ENCODE results near the gene ADGRE3.
A peak's percentile ranks its signal among the peaks of the same experiment; 100 is the strongest.

Gene ADGRE3

GRCh38 chr19:14674764-14675163, at the start of gene ADGRE3:
ADGRE3 (minus strand) TSS chr19:14674844; CDS start chr19:14674770, 74 bp downstream.
- no peak for DNase-seq

DNA sequence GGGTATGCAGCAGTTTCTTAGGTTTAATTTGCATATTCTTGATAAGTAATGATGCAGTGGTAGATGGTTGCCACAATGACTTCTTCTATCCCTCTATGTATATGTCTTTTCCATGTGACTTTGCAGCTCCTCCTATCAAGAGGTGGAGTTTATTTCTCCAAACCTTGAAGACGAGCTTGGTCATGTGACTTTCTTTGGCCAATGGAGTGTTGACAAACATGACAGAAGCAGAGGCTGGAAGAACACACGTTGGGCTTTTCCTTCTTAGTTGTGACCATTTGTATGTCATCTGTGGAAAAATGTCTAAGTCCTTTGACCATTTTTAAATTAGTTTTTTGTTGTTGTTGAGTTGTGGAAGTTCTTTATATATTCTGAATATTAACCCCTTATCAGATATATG, 47.5 kb upstream of the ADGRE3 start:
- DNase-seq, result no peak

DNA sequence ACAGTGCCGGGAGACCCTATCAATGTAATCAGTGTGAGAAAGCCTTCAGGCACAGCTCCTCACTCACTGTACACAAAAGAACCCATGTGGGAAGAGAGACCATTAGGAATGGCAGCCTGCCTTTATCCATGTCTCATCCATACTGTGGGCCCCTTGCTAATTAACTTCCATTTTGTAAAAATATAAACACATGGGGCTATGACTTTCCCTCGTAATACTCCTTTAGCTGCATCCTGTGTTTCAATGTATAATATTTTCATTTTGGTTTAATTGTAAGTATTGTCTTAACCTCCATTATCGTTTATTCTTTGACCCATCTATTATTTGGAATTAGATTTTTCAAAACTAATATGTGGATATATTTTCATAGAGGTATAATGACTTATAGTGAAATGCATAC, 44.5 kb upstream of the ADGRE3 start:
- no peak for DNase-seq

GRCh38 chr19:14718522-14719116, 44.0 kb upstream of the ADGRE3 start:
- DNase-seq, result no peak

DNA sequence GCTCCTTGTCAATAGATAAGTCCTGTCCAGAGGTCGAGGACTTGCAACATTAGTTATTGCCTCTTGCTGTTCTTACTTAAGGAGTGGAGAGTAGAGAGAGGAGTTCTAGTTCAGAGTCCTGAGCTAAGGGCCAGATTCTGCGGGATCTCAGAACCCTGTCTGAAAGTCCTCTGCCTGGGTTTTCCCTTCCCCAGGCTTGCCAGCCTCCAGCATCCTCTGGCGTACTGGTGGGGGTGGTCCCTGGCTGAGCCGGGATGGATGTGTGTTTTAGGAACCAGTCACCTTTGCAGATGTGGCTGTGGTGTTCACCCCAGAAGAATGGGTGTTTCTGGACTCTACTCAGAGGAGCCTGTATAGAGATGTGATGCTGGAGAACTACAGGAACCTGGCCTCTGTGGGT, 41.2 kb upstream of the ADGRE3 start:
- DNase-seq, result no peak

DNA sequence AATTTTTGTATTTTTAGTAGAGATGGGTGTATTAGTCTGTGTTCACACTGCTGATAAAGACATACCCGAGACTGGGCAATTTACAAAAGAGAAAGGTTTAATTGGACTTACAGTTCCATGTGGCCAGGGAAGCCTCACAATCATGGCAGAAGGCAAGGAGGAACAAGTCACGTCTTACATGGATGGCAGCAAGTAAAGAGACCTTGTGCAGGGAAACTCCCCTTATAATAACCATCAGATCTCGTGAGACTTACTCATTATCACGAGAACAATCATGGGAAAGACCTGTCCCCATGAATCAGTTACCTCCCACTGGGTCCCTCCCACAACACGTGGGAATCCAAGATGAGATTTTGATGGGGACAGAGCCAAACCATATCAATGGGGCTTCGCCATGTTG, 29.8 kb upstream of the ADGRE3 start:
- DNase-seq, result no peak

- DNase-seq, result no peak
Measured at GRCh38 chr19:14703833-14704232, 29.2 kb upstream of the ADGRE3 start.

- no peak for DNase-seq
Measured at GRCh38 chr19:14700711-14701375, 26.2 kb upstream of the ADGRE3 start.

DNA sequence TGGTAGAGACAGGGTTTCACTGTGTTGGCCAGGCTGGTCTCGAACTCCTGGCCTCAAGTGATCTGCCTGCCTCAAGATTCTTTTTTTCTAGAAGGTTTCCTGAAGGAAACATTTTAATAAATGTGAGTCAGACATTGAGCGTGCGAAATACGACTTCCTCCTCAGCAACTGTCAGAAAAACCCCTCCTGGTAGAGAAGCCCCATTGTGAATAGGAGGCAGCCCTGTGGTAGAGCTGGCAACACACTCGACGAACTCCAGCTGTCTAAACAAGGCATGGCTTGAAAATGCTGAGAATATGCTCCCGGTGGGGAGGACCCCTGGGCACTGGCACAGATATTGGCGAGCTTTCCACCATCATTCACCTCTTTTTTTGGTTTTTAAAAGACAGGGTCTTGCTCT, 25.0 kb upstream of the ADGRE3 start:
- no peak for DNase-seq

GRCh38 chr19:14695471-14695870, 20.8 kb upstream of the ADGRE3 start:
- DNase-seq, result no peak

GRCh38 chr19:14694641-14695266, 20.1 kb upstream of the ADGRE3 start:
- no peak for DNase-seq

GRCh38 chr19:14689598-14690503, 15.2 kb upstream of the ADGRE3 start, which contains the start of gene ZNF333:
ZNF333 (plus strand) TSS chr19:14690048; CDS start chr19:14693492, 3,444 bp downstream.
- DNase-seq, result peak; percentile 47 to 98 (median 92)

DNA sequence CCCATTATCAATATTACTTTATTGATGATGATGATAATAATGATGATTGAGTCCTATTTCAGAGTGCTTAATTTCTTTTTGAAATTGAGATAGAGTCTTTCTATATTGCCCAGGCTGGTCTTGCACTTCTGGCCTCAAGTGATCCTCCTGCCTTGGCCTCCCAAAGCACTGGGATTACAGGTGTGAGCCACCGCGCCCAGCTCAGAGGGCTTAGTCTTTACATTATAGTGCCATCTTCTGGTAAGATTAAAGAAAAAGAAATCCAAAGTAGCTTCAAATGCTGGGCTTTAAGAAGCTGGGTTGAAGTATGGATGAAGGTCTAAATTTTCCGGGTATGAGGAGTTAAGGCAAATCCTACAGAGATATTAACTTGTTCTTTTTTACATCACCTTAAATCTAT, 11.8 kb upstream of the ADGRE3 start:
- no peak for DNase-seq

DNA sequence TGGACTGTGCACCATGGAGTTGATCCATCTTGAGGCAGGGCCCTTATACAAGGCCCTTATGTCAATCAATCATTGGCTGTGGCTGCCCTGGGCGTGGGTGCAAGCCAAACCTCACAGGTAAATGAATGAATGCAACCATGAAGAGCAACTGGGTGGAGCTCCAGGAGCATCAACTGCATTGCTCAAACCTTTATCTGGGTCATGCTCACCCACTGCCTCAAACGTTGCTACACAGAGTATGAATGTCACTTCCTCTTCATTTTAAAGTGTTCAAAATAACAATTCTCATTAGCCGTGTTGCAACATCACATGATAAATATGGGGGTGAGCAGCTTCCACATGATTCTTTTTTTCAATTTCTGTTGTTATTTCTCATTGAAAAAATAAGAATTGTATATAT, 8.8 kb upstream of the ADGRE3 start:
- no peak for DNase-seq

GRCh38 chr19:14682084-14682483, 7.4 kb upstream of the ADGRE3 start:
- no peak for DNase-seq

GRCh38 chr19:14678199-14678598, 3.6 kb upstream of the ADGRE3 start:
- no peak for DNase-seq

- DNase-seq, result peak in 1 of 56 donors; percentile 5
Measured at GRCh38 chr19:14677464-14677863, 2.8 kb upstream of the ADGRE3 start.

- DNase-seq, result no peak
Measured at GRCh38 chr19:14676762-14677161, 2.1 kb upstream of the ADGRE3 start.

- DNase-seq, result no peak
Measured at GRCh38 chr19:14673088-14673487, 1.6 kb downstream of the ADGRE3 start.

DNA sequence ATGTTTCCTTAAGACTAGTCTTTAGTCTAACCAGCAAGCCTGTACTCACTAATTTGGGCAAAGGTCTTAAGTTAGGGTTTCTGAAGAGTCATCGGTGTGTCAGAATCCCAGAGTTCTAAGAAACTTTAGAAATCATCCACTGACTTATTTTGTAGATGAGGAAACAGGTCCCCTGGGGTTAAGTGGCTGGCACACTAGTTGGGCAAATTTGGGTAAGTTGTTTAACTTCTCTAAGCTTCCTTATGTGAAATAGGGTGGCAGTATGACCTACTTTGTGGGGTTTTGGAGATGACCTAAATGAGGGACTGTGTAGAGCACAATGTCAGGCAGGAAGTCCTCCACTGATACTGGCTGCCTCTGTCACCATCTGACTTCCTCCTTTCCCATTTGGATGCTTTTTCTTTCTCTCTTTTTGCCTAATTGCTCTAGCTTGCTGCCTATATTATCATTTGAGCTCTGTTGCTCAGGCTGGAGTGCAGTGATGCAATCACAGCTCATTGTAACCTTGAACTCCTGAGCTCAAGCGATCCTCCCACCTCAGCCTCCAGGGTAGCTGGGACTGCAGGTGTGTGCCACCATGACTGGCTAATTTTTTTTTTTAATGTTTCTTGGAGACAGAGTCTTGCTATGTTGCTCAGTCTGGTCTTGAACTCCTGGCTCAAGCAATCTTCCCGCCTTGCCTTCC, 2.3 kb downstream of the ADGRE3 start:
- DNase-seq, result no peak

GRCh38 chr19:14670408-14670807, 4.2 kb downstream of the ADGRE3 start:
- DNase-seq, result no peak
